Inflammatory macrophage treated with lipopolysaccharide for 4 hours (primary cell): ENCODE results near the gene CCNK.

ENCODE experiments used
- DNase-seq: peaks from one replicate; pipeline ENCODE4 v3.0.0-alpha.2; 2020

Gene CCNK

DNA sequence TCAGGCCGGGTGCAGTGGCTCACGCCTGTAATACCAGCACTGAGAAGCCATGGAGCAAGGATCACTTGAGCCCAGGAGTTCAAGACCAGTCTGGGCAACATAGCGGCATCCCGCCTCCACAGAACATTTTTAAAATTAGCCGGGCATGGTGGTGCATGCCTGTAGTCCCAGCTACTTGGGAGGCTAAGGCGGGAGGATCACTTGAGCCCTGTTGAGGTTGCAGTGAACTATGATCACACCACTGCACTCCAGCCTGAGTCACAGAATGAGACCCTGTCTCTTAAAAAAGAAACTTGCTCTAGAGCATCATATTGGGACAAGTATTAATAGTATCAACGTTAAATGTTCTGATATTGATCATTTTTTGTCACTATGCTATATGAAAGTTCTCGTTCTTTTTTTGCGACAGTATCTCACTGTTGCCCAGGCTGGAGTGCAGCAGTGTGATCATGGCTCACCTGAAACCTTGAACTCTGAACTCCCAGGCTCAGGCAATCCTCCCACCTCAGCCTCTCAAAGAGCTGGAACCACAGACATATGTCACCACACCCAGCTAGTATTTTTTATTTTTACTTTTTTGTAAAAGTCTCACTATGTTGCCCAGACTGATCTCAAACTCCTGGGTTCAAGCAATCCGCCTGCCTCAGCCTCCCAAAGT lies 75.1 kb downstream of the CCNK start:
- DNase-seq, result no peak

DNA sequence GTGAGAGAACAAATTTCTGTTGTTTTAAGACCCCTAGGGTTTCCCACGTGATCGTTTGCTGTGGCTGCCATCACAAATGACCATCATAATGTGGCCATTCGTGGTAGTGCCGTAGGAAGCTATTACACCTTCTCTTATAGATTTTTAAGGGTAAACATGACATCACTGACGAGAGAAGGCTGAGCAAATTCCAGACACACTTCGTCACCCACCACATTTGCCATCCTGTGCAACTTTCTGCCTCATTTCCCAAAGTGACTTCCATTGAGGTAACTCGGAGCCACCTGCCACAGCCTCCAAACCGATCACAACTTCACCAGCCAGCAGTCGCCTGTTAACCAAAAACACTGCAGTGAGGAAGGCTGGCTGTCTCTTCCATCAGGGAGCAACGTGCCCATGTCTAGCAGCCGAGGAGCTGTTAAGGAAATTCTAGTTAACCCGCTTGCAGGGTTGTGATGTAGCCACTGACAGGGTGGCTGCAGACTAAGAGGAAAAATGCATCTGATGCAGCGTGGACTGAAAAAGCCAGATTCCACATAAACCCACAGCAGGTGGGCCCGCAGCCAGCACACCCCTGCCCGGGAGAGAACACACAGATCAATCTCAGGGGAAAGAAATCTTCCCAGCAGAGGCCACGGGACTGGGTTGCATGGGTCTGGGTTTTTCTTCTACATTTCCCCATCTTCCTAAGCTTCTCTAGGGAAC lies 78.2 kb downstream of the CCNK start:
- no peak for DNase-seq

DNA sequence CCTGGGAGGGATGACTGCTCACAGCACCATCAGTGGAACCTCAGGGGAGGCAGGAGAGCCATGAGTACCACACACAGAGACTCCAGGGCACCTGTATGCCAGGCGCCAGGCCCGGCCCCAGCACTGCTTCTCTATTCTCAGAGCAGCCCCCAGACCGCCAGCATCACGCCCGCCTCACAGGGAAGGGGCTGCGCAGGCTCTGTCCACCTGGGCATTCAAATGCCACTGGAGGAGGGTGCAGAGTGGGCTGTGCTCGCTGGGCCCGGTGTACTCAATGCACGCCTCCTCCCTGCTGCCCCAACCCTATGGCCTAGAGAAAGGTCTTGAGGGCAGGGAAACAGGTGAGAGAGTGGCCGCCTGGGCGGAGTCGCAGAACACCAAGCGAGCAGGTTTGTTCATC lies 79.2 kb downstream of the CCNK start:
- no peak for DNase-seq

DNA sequence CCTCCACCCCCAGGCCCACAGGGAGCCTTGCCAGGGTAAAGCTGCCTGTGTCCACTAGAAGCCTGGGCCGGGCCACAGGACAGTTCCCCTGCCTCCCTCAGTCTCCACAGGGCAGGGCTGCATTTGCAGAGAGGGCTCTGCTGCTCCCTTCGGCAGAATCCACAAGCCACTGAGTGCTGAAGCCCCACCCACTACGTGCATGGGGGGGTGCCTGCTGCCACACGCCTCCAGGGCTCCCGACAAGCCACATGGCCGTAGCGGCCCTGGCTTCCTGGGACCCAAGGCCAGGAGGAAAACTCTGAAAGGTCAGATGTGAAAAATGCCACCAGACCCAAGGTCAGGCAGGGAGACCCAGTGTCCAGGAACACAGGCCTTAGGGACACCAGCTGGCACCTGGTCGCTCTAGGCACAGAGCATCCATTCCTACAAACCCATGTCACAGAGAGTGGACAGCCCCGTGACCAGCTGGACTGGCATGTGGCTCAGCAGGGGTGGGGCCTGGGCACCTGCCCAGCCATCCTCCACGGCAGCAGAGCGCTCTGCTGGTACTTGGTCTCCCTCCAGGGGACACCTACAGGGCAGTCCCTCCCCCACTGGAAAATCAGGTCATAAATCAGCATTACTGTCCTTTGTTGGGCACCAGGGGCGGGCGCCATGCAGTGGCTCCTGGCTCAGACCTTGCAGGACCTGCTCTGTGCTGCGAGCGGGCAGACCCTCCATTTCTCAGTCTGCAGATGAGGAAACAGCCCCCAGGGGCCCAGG lies 79.9 kb downstream of the CCNK start:
- DNase-seq, result no peak

DNA sequence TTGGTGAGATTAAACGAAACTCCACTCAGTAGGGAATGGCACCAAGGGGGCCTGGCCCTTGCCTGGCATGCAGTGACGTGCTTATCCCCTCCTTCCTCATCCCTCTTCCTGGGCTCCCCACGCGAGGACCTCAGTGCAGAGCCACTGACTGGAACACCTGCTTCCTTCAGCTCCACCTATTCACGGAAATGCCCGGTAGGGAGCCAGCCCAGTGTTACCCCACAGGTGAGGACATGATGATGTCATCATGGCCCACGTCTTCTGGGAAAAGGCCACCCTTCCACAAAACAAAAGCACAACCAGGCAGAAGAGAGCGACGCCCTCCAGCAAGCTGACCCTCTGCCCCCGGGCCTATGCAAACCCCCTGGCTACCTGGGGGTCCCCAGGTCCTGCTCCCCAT lies 80.7 kb downstream of the CCNK start:
- DNase-seq, result no peak
